Glomerular visceral epithelial cell (primary cell): ENCODE measurements around the gene TENM3.
A peak's percentile ranks its signal among the peaks of the same experiment; 100 is the strongest.

Source experiments
- DNase-seq: peaks from one replicate; pipeline ENCODE4 v3.0.0-alpha.2; 2016; ENCODE audit errors: extremely low spot score

TENM3 gene

GRCh38 chr4:182620111-182620980 is 377.1 kb downstream of the TENM3 start:
- DNase-seq: no peak

- no peak for DNase-seq
Observed at GRCh38 chr4:182624281-182624680, 381.1 kb downstream of the TENM3 start.

DNA sequence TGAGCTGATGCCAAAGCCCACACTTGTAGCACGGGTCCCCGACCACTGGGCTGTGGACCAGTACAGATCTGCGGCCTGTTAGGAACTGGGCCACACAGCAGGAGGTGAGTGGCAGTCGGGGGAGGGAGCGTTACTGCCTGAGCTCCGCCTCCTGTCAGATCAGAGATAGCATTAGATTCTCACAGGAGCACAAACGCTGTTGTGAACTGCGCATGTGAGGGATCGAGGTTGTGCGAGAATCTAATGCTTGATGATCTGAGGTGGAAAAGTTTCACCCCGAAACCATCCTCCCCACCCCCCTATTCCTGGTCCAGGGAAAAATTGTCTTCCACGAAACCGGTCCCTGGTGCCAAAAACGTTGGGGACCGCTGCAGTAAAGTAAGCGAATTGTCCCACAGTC is 382.0 kb downstream of the TENM3 start:
- DNase-seq: no peak

- no peak for DNase-seq
Observed at GRCh38 chr4:182627996-182628395, 384.8 kb downstream of the TENM3 start.

- DNase-seq: no peak
Observed at GRCh38 chr4:182628544-182628943, 385.3 kb downstream of the TENM3 start.

DNA sequence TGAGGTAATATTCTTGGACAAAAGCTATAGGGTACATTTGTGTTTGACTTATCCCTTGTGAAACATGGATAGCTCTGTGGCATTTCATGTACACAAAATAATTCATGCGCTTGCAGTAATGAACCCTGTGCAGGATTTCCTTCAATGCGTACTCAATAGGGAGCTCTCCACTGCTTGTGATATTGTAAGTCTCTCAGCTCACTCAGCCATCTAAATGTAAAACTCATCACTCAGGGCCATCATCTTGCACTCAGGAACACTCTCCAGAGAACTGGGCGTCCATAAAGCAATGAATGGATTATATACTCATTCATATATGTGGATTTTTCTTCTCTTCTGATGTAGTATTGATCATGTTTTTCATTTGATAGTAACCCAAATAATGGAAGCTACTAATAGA is 385.9 kb downstream of the TENM3 start:
- DNase-seq: no peak

GRCh38 chr4:182640491-182640890 is 397.3 kb downstream of the TENM3 start:
- no peak for DNase-seq

GRCh38 chr4:182640932-182641331 is 397.7 kb downstream of the TENM3 start:
- no peak for DNase-seq

DNA sequence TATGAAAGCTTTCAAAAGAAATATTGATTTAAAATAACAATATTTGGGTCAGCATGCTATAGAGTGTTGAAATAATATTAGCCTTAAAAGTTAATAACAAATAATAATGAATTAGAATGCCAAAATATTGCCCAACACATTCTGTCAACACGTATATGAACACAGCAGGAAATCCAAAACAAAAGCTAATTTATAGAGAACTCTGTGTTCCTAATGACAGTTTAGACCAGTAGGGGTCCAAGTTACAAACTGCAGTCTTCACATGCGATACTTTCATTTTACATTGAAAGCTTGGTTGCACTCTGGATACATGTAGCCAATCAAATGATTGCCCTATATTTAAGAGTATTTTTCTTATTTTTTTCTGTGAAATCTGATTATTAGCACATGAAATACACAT is 399.6 kb downstream of the TENM3 start:
- peak; percentile 24 for DNase-seq

- DNase-seq: peak; percentile 68
Observed at GRCh38 chr4:182643801-182644682, 400.8 kb downstream of the TENM3 start.

GRCh38 chr4:182644683-182645050 is 401.5 kb downstream of the TENM3 start:
- peak; percentile 17 for DNase-seq

DNA sequence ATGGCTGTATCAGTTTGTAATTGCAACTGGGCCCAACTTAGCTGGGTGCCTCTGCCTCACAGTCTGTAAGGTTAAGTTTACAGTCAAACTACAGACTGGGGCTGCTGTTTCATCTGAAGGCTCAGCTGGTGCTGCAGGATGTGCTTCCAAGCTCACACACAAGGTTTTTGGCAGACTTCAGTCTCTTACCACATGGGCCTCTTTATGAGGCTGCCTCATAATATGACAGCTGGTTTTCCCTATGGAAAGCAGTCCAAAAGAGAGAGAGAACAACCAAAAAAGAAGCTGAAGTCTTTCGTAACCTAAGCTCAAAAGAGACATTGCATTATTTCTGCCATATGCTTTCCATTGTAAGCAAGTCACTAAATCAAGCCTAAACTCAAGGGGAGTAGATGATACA is 402.3 kb downstream of the TENM3 start:
- DNase-seq: no peak

DNA sequence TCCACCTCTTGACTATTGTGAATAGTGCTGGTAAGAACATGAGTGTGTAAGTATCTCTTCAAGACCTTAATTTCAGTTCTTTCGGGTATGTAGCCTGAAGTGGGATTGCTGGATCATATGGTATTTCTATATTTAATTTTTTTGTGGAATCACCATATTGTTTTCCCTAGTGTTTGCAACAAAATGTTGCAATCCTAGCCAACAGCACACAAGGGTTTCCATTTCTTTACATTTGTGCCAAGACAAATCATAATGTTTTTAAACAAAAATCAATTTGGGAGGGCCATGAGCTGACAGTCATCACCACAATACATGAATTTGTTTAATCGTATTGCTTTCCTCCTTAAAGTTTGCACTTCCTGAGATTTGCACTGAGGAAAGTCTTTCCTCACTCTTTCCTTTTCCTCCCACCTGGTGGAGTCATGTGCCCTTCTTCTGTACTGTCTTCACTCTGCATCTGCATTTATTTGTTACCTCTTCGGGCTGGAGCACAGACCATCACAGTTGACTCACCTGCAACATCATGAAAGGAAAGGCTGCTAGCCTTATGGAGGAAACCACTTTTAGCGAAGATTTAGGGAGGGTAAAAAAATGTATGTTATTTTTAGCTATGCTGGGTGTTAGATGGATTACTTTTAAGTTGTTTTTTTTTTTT is 404.6 kb downstream of the TENM3 start:
- no peak for DNase-seq

- DNase-seq: no peak
Observed at GRCh38 chr4:182648766-182649165, 405.6 kb downstream of the TENM3 start.

DNA sequence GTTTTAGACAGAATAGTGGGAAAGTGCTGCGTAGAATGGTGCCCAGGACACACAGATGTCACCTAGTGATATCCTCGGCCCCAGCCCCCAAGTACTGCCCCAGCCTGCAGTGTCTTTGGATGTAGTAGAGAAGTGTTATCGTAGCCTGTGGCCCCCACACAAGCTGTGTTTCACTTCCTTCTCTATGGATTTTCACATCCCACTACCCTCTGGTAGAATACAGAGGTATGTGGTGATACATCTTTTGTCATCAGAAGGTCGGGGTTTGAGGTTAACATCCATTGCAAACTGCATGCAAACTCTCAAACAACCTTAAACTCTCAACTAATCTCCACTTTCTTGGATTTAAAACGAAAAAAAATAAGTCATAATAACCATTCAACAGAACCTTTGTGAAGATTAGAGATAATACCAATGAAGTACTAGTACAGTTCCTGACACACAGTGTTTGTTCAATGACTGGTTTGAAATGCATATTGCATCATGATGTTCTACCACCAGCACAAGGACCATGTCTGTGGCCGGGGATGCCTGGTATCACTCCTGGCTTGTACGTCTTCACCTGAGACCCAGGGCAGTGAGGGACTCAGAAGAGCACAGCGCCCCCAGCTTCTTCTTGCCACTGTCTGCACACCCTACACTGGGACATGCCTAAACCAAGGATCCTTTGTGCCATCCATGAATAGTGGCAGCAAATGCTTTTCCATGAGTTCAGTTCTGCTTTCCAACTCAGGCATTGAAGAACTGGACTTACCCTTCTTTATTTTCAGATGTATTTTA is 406.7 kb downstream of the TENM3 start:
- DNase-seq: no peak

DNA sequence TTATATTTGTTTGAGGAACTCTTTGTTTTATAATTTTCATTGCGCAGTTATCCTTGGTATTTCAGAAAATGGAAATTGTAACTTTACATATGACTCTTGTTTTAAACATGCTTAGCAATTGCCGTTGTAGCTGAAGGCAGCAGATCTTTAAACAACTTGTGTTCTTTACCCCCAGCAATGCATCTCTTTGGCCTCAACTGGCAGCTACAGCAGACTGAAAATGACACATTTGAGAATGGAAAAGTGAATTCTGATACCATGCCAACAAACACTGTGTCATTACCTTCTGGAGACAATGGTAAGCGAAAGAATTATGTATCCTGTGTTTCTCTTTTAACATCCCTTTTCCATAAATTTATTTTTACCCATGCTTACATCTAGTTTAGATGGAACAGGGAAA is 410.4 kb downstream of the TENM3 start:
- DNase-seq: peak; percentile 43

- no peak for DNase-seq
Observed at GRCh38 chr4:182655340-182655739, 412.1 kb downstream of the TENM3 start.

DNA sequence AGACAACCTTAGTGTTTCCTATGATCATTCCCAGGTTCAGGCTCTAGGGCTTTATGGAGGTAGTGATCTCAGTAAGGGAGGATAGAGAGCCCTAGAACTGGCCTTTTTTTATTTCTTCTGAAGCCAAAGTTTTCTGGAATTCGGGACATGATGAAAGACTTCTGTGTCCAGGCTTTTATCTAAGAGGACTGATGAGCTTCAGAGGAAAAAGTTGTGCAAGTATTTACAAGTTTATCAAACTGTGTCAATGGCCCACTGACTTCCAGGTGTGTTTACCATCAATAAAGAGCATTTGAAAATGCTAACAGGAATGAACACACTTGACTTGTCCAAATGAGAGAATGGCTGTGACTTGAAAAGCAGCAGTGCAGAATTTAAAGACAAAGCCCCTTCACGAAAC is 419.3 kb downstream of the TENM3 start:
- DNase-seq: no peak

DNA sequence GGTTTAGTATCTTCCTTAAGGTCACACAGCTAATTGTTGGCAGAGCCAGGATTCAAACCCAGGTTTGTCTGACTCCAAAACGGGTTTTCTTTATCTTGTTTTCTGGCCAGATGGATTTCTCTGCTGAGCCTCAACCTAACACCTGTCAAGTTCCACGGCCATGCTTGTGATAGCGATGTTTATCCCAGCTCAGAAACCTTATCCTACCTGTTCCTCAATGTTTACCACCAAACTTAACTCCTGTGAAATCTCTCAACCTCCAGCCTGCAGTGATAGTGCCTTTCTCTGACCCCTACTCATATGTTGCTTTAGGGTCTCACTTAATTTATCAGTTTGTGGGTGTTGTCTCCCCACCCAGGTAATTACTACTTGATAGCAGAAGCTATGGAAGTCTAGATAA is 428.0 kb downstream of the TENM3 start:
- DNase-seq: no peak

DNA sequence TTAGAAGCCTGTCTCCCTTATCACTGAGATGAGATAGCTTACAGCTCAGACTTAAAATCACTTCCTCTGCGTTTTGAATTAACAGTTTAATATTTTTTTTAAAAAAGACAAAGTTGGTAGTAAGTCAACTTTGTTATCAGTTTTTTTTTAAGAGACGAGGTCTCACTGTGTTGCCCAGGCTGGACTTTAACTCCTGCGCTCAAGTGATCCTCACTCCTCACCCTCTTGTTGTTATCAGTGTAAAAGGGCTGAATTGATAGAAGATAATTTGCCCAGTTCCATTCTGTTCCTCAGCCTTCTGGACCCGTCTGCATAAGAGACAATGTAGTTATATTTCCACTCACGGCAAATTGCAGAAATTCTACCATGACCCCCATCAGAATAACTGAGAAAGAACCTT is 428.5 kb downstream of the TENM3 start:
- DNase-seq: no peak

GRCh38 chr4:182678590-182678989 is 435.4 kb downstream of the TENM3 start:
- DNase-seq: no peak

GRCh38 chr4:182679533-182679932 is 436.3 kb downstream of the TENM3 start:
- DNase-seq: no peak
